CD4-positive, CD25-positive, alpha-beta regulatory T cell (primary cell): Measurements from ENCODE around the gene DNPH1. TPM values are rescaled to one million over a fixed set of nuclear protein-coding genes. Genes with fewer than 3 reads are reported as not detected.
A peak's percentile ranks its signal among the peaks of the same experiment; 100 is the strongest.

Experiments
- ATAC-seq, 2 donors: fragments of 150-1000 bp; cut with Tn5 transposase; one replicate each; pipeline ENCODE4 v1.10.0; 2021; ENCODE audit warnings: low read depth in 2 of 2, moderate number of reproducible peaks in 2 of 2, moderate library complexity in 1 of 2
- DNase-seq, 3 donors: peaks; one replicate each; pipeline versions ENCODE4 v3.0.0 to v3.0.0-alpha.2; 2012 to 2022; ENCODE audit warnings: mixed read lengths in 1 of 3
- H3K27ac ChIP-seq: one replicate; pipeline ENCODE4 v1.7.0; 2013; ENCODE audit warnings: mild to moderate bottlenecking, low read length; ENCODE audit not compliant: insufficient read depth, poor library complexity, severe bottlenecking
- H3K27me3 ChIP-seq: one replicate; pipeline ENCODE4 v1.7.0; 2013; ENCODE audit warnings: low read length; ENCODE audit not compliant: control insufficient read depth, insufficient read depth
- H3K36me3 ChIP-seq: one replicate; pipeline ENCODE4 v1.7.0; 2013; ENCODE audit warnings: mild to moderate bottlenecking, low read length, moderate library complexity; ENCODE audit not compliant: control insufficient read depth, insufficient read depth
- H3K4me1 ChIP-seq: 2 replicates; pipeline ENCODE4 v1.7.0; 2013; ENCODE audit warnings: mild to moderate bottlenecking, low read length; ENCODE audit not compliant: insufficient read depth, control insufficient read depth, poor library complexity, severe bottlenecking
- H3K4me3 ChIP-seq: one replicate; pipeline ENCODE4 v1.7.0; 2013; ENCODE audit warnings: low read depth, mild to moderate bottlenecking, low read length, moderate library complexity
- H3K9me3 ChIP-seq, 2 experiments: 1 replicate in 1 of 2; 2 replicates in 1 of 2; pipeline ENCODE4 v1.7.0; 2013; ENCODE audit warnings: low read length in 2 of 2, mild to moderate bottlenecking in 1 of 2, moderate library complexity in 1 of 2; ENCODE audit not compliant: control insufficient read depth in 2 of 2
- H3K27ac Mint-ChIP-seq, 3 donors: one replicate each; pipeline ENCODE4 v1.8.0; 2020 to 2022; ENCODE audit warnings: mild to moderate bottlenecking in 3 of 3, mixed read lengths in 3 of 3, moderate library complexity in 2 of 3
- H3K27me3 Mint-ChIP-seq: one replicate; pipeline ENCODE4 v1.8.0; 2022; ENCODE audit warnings: mild to moderate bottlenecking, mixed read lengths
- H3K36me3 Mint-ChIP-seq: one replicate; pipeline ENCODE4 v1.8.0; 2020; ENCODE audit warnings: mixed read lengths
- H3K4me1 Mint-ChIP-seq, 4 donors: one replicate each; pipeline ENCODE4 v1.8.0; 2020 to 2022; ENCODE audit warnings: mixed read lengths in 4 of 4, mild to moderate bottlenecking in 1 of 4
- H3K4me3 Mint-ChIP-seq, 4 donors: one replicate each; pipeline ENCODE4 v1.8.0; 2020 to 2022; ENCODE audit warnings: mild to moderate bottlenecking in 4 of 4, mixed read lengths in 4 of 4, moderate library complexity in 3 of 4
- H3K9me3 Mint-ChIP-seq, 7 donors: one replicate each; pipeline ENCODE4 v1.8.0; 2020 to 2022; ENCODE audit warnings: mixed read lengths in 7 of 7, mild to moderate bottlenecking in 3 of 7, moderate library complexity in 2 of 7
- polyA plus RNA-seq, 4 donors: library from polyadenylated mRNA; unstranded; fragments of 300-500 nt; fragmentation: Illumina TruSeq; gene quantifications; one replicate each; pipeline ENCODE4 v1.2.3, GENCODE V29; 2021
- total RNA-seq: library from RNA; stranded (reverse); gene quantifications from one replicate; pipeline ENCODE4 v1.2.3, GENCODE V29; 2022

Gene DNPH1
- total and polyA plus RNA-seq, 5 donors from 2014 or later = 36.6 to 234 (median 201) TPM

DNA sequence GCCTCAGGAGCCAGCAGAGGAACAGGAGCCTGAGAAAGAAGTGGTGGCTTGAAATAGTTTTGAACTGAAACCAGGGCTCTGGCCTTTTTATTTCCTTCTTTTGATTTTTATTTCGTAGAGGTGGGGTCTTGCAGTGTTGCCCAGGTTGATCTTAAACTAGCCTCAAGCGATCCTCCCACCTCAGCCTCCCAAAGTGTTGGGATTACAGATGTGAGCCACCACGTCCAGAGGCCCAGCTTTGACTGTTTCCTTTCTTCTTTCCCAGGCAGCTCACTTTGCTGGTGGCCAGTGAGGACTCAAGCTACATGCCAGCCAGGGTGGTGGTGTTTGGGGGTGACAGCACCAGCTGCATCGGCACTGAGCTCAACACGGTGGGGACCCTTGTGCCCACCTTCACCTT, 26.8 kb downstream of the DNPH1 start:
- H3K4me1 Mint-ChIP-seq = peaks cover 0 to 9% (median 2%) of the 10 kb centered on the region in 4 donors
- Histone ChIP-seq H3K27me3 (no peaks in the 10 kb centered on the region), H3K4me1 (no peaks in the 10 kb centered on the region), H3K27ac (no peak overlapping the region), H3K4me3 (no peak overlapping the region), H3K36me3 (peaks cover 31% of the 10 kb centered on the region), H3K9me3 (no peaks in the 10 kb centered on the region)
- DNase-seq (no peak), ATAC-seq (no peak)
- no peaks in the 10 kb centered on the region for H3K27me3 Mint-ChIP-seq
- no peak overlapping the region for H3K4me3 Mint-ChIP-seq
- H3K36me3 Mint-ChIP-seq = peaks cover 57% of the 10 kb centered on the region
- H3K27ac Mint-ChIP-seq = peak overlapping the region in 1 of 3 donors; percentile 53
- H3K9me3 Mint-ChIP-seq = no peaks in the 10 kb centered on the region

DNA sequence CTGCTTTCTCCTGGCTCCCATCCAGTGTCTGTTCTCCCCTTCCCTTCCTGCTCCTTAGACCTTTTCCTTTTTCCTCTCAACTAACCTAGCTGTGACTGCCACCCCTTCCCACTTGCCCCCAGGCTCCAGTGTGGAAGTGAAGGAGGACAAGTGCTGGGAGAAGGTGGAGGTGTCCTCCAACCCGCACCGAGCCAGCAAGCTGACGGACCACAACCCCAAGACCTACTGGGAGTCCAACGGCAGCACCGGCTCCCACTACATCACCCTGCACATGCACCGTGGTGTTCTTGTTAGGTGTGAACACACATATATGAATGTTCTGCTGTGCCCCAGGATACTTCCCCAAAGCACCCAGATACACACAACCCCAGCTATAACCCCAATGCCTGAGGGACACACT, 28.7 kb downstream of the DNPH1 start:
- no peak for ATAC-seq

GRCh38 chr6:43199912-43200311, 29.4 kb downstream of the DNPH1 start:
- H3K36me3 ChIP-seq = peaks cover 43% of the 10 kb centered on the region
- DNase-seq (no peak), ATAC-seq (no peak)
- no peaks in the 10 kb centered on the region for H3K4me1 ChIP-seq
- H3K9me3 Mint-ChIP-seq = no peaks in the 10 kb centered on the region
- no peak overlapping the region for H3K4me3 Mint-ChIP-seq
- H3K36me3 Mint-ChIP-seq = peaks cover 57% of the 10 kb centered on the region
- no peak overlapping the region for H3K4me3 ChIP-seq
- peaks cover 0 to 9% (median 2%) of the 10 kb centered on the region in 4 donors for H3K4me1 Mint-ChIP-seq
- no peak overlapping the region for H3K27ac ChIP-seq
- no peaks in the 10 kb centered on the region for H3K27me3 ChIP-seq
- H3K27me3 Mint-ChIP-seq = no peaks in the 10 kb centered on the region
- no peaks in the 10 kb centered on the region for H3K9me3 ChIP-seq
- no peak overlapping the region for H3K27ac Mint-ChIP-seq

More for the DNA sequence above, 28.7 kb downstream of the DNPH1 start:
- Histone ChIP-seq H3K4me3 (no peak overlapping the region), H3K27me3 (no peaks in the 10 kb centered on the region), H3K27ac (no peak overlapping the region), H3K36me3 (peaks cover 39% of the 10 kb centered on the region), H3K9me3 (no peaks in the 10 kb centered on the region), H3K4me1 (no peaks in the 10 kb centered on the region)
- DNase-seq = no peak
- H3K9me3 Mint-ChIP-seq = no peaks in the 10 kb centered on the region
- H3K4me3 Mint-ChIP-seq = no peak overlapping the region
- H3K36me3 Mint-ChIP-seq = peaks cover 57% of the 10 kb centered on the region
- H3K27me3 Mint-ChIP-seq = no peaks in the 10 kb centered on the region
- peak overlapping the region in 2 of 3 donors; percentile 19 to 48 for H3K27ac Mint-ChIP-seq
- peaks cover 0 to 9% (median 2%) of the 10 kb centered on the region in 4 donors for H3K4me1 Mint-ChIP-seq

DNA sequence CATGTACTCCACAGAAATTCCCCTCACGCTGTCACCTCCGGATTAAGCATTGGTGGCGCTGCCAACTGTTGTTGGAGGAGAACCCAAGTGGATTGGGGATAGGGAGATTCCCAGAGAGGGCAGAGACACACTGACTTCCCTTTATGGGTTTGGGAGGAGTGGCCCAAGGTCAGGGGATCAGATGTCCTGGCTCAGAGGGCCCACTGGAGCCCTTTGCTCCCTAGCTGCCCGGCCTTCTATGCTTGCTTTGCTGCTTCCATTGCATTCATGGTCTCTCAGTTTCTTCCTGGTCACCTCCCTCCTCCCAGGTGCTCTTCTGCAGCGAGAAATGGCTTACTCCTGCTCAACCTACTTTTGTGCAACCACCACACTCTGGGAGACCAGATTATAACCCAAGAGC, 32.9 kb downstream of the DNPH1 start:
- Histone ChIP-seq H3K27me3 (no peaks in the 10 kb centered on the region), H3K4me3 (no peak overlapping the region), H3K4me1 (no peaks in the 10 kb centered on the region), H3K9me3 (no peaks in the 10 kb centered on the region), H3K36me3 (peaks cover 57% of the 10 kb centered on the region), H3K27ac (no peak overlapping the region)
- H3K36me3 Mint-ChIP-seq = peaks cover 56% of the 10 kb centered on the region
- no peak overlapping the region for H3K27ac Mint-ChIP-seq
- H3K4me1 Mint-ChIP-seq = peaks cover 2 to 5% (median 4%) of the 10 kb centered on the region in 4 donors
- H3K9me3 Mint-ChIP-seq = no peaks in the 10 kb centered on the region
- H3K27me3 Mint-ChIP-seq = no peaks in the 10 kb centered on the region
- DNase-seq (no peak), ATAC-seq (no peak)
- no peak overlapping the region for H3K4me3 Mint-ChIP-seq

GRCh38 chr6:43193929-43194328, 35.4 kb downstream of the DNPH1 start:
- DNase-seq = no peak
- Mint-ChIP-seq H3K27ac (peak overlapping the region in 1 of 3 donors; percentile 38), H3K36me3 (peaks cover 49% of the 10 kb centered on the region), H3K9me3 (no peaks in the 10 kb centered on the region), H3K4me1 (peaks cover 11 to 12% (median 11%) of the 10 kb centered on the region in 4 donors), H3K4me3 (no peak overlapping the region), H3K27me3 (no peaks in the 10 kb centered on the region)
- Histone ChIP-seq H3K4me3 (no peak overlapping the region), H3K4me1 (no peaks in the 10 kb centered on the region), H3K27ac (no peak overlapping the region), H3K36me3 (peaks cover 49% of the 10 kb centered on the region), H3K27me3 (no peaks in the 10 kb centered on the region), H3K9me3 (no peaks in the 10 kb centered on the region)
- ATAC-seq = no peak

DNA sequence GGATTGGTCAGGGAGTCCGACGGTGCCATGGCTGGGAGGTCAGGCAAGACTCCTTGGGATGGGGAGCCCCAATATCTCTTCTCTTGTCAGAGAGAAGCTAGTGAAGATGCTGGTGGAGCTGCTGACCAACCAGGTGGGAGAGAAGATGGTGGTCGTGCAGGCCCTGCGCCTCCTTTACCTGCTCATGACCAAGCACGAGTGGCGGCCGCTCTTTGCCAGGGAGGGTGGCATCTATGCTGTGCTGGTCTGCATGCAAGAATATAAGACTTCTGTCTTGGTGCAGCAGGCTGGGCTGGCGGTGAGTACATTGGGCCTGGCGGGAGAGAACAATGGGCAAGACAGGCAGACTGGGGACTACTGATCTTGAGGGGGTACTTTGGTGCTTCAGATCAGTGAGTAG, 36.4 kb downstream of the DNPH1 start:
- Mint-ChIP-seq H3K36me3 (peaks cover 56% of the 10 kb centered on the region), H3K27ac (no peak overlapping the region), H3K9me3 (no peaks in the 10 kb centered on the region), H3K4me3 (peak overlapping the region in 1 of 4 donors; percentile 25), H3K4me1 (peaks cover 11 to 16% (median 14%) of the 10 kb centered on the region in 4 donors), H3K27me3 (no peaks in the 10 kb centered on the region)
- ATAC-seq = no peak
- no peaks in the 10 kb centered on the region for H3K4me1 ChIP-seq
- H3K4me3 ChIP-seq = no peak overlapping the region
- no peaks in the 10 kb centered on the region for H3K27me3 ChIP-seq
- no peaks in the 10 kb centered on the region for H3K9me3 ChIP-seq
- H3K27ac ChIP-seq = no peak overlapping the region
- H3K36me3 ChIP-seq = peaks cover 58% of the 10 kb centered on the region
- DNase-seq = no peak

DNA sequence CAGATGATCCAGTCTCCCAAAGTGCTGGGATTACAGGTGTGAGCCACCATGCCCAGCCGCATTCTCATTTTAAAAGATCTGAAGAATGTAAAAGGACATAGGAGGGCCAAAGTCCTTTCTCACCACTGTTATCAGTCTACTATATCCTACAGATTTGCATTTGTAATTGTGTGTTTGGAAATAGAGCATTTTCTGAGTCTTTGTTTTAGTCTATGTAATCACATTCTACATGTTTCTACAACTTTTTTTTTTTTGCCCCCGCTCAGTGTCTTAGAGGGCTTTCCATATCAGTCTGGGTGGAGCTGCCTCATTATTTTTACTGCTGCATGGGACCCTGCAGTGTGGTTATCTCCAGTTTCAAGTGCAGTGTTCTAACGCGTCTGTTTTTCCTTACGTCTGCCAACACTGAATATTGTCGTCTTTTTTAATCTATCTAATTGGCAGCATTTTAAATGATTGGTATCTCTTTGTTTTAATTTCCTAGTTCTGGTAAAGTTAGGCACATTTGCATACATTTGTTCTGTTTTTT, 39.4 kb downstream of the DNPH1 start:
- no peak overlapping the region for H3K4me3 Mint-ChIP-seq
- Histone ChIP-seq H3K4me1 (peaks cover 14% of the 10 kb centered on the region), H3K27ac (no peak overlapping the region), H3K36me3 (peaks cover 52% of the 10 kb centered on the region), H3K27me3 (no peaks in the 10 kb centered on the region), H3K4me3 (no peak overlapping the region), H3K9me3 (no peaks in the 10 kb centered on the region)
- ATAC-seq (no peak), DNase-seq (no peak)
- peaks cover 49% of the 10 kb centered on the region for H3K36me3 Mint-ChIP-seq
- H3K27me3 Mint-ChIP-seq = no peaks in the 10 kb centered on the region
- peaks cover 17 to 37% (median 26%) of the 10 kb centered on the region in 4 donors for H3K4me1 Mint-ChIP-seq
- peak overlapping the region in 1 of 3 donors; percentile 83 for H3K27ac Mint-ChIP-seq
- no peaks in the 10 kb centered on the region for H3K9me3 Mint-ChIP-seq

GRCh38 chr6:43188426-43188825, 40.9 kb downstream of the DNPH1 start:
- Mint-ChIP-seq H3K4me1 (peaks cover 17 to 51% (median 32%) of the 10 kb centered on the region in 4 donors), H3K27ac (no peak overlapping the region), H3K27me3 (no peaks in the 10 kb centered on the region), H3K36me3 (peaks cover 41% of the 10 kb centered on the region), H3K4me3 (no peak overlapping the region), H3K9me3 (peaks cover 0 to 2% (median 0%) of the 10 kb centered on the region in 7 donors)
- DNase-seq (no peak), ATAC-seq (no peak)
- Histone ChIP-seq H3K4me1 (peaks cover 28% of the 10 kb centered on the region), H3K4me3 (no peak overlapping the region), H3K9me3 (no peaks in the 10 kb centered on the region), H3K27ac (no peak overlapping the region), H3K36me3 (peaks cover 49% of the 10 kb centered on the region), H3K27me3 (no peaks in the 10 kb centered on the region)
